Common myeloid progenitor, CD34-positive (primary cell): ENCODE data around the gene AFF1.

ENCODE experiments used
- CTCF ChIA-PET: fragments of 350-600 bp; sonication (Branson Sonifier 250); formaldehyde crosslinking; loops from one replicate; lab custom pipeline; 2021; ENCODE audit warnings: antibody characterized with exemption; lab: Charles Lee
- POLR2A ChIA-PET: fragments of 350-600 bp; sonication (Branson Sonifier 250); formaldehyde crosslinking; loops from one replicate; lab custom pipeline; 2021; ENCODE audit warnings: antibody characterized with exemption; lab: Charles Lee
- DNase-seq, 3 donors: peaks; one replicate each; pipeline versions ENCODE4 v3.0.0 to v3.0.0-alpha.2; 2013
- H3K27ac ChIP-seq, 2 experiments: 1 replicate in 1 of 2; 2 replicates in 1 of 2; pipeline ENCODE4 v1.7.0; 2013; ENCODE audit warnings: inconsistent platforms in 2 of 2, low read length in 2 of 2, mild to moderate bottlenecking in 2 of 2, low read depth in 1 of 2, moderate library complexity in 1 of 2; ENCODE audit not compliant: severe bottlenecking in 2 of 2, insufficient read depth in 1 of 2, poor library complexity in 1 of 2
- H3K27me3 ChIP-seq, 5 experiments: replicated peaks in 2 of 5; 1 replicate in 3 of 5; 2 replicates in 2 of 5; pipeline versions ENCODE4 v1.6.1 to v1.7.0; 2013; ENCODE audit warnings: low read length in 4 of 5, mild to moderate bottlenecking in 2 of 5, moderate library complexity in 2 of 5, inconsistent platforms in 1 of 5; ENCODE audit not compliant: insufficient read depth in 5 of 5, control insufficient read depth in 4 of 5
- H3K36me3 ChIP-seq, 4 experiments: 1 replicate in 2 of 4; 2 replicates in 2 of 4; pipeline versions ENCODE4 v1.6.1 to v1.7.0; 2013; ENCODE audit warnings: low read length in 3 of 4, control low read depth in 1 of 4, mild to moderate bottlenecking in 1 of 4; ENCODE audit not compliant: control insufficient read depth in 4 of 4, insufficient read depth in 4 of 4
- H3K4me1 ChIP-seq, 4 experiments: 1 replicate in 3 of 4; 2 replicates in 1 of 4; pipeline versions ENCODE4 v1.6.1 to v1.7.1; 2013; ENCODE audit warnings: low read length in 3 of 4, mild to moderate bottlenecking in 3 of 4, control low read depth in 1 of 4, inconsistent platforms in 1 of 4, moderate library complexity in 1 of 4; ENCODE audit not compliant: control insufficient read depth in 4 of 4, insufficient read depth in 4 of 4; ENCODE audit errors: control extremely low read depth in 1 of 4
- H3K4me3 ChIP-seq, 7 experiments: 1 replicate in 4 of 7; 2 replicates in 3 of 7; pipeline versions ENCODE4 v1.5.1 to v1.7.0; 2013; ENCODE audit warnings: mild to moderate bottlenecking in 7 of 7, low read length in 6 of 7, moderate library complexity in 6 of 7, inconsistent platforms in 2 of 7, low read depth in 2 of 7, control low read depth in 1 of 7; ENCODE audit not compliant: insufficient read depth in 4 of 7, control insufficient read depth in 1 of 7; ENCODE audit errors: extremely low read depth in 1 of 7
- H3K9me3 ChIP-seq, 5 experiments: 1 replicate in 4 of 5; 2 replicates in 1 of 5; pipeline versions ENCODE4 v1.6.1 to v1.7.1; 2013; ENCODE audit warnings: low read length in 4 of 5, mild to moderate bottlenecking in 2 of 5, inconsistent platforms in 1 of 5, low read depth in 1 of 5, moderate library complexity in 1 of 5; ENCODE audit not compliant: control insufficient read depth in 4 of 5, insufficient read depth in 2 of 5; ENCODE audit errors: control extremely low read depth in 1 of 5
- WGBS: methylation state at CpG from one replicate; pipeline ENCODE4 v1.1.5; 2013; ENCODE audit not compliant: insufficient coverage; 5-methylcytosine and 5-hydroxymethylcytosine counted together

AFF1 gene

GRCh38 chr4:87025023-87025613 is 90.3 kb downstream of the AFF1 start:
- ChIA-PET CTCF (interaction anchor here (1.7 kb wide), 1 partner anchor 103 kb away, joined by 4 read pairs; no protein-coding TSS in a partner anchor), POLR2A (no interaction called here)
- H3K4me1 ChIP-seq: peaks cover 14 to 54% (median 38%) of the 10 kb centered on the region in 4 experiments
- no peaks in the 10 kb centered on the region for H3K27me3 ChIP-seq
- peaks cover 0 to 3% (median 1%) of the 10 kb centered on the region in 4 experiments for H3K36me3 ChIP-seq
- no peak overlapping the region for H3K27ac ChIP-seq
- no peak overlapping the region for H3K4me3 ChIP-seq
- WGBS: 97% methylated on average over 4 of the region's 5 CpGs
- no peaks in the 10 kb centered on the region for H3K9me3 ChIP-seq
- no peak for DNase-seq

GRCh38 chr4:87025614-87026041 is 90.8 kb downstream of the AFF1 start:
- Histone ChIP-seq H3K27me3 (no peaks in the 10 kb centered on the region), H3K36me3 (peaks cover 0 to 4% (median 1%) of the 10 kb centered on the region in 4 experiments), H3K4me1 (peaks cover 18 to 59% (median 41%) of the 10 kb centered on the region in 4 experiments), H3K4me3 (no peak overlapping the region), H3K27ac (no peak overlapping the region), H3K9me3 (no peaks in the 10 kb centered on the region)
- WGBS: 97% methylated on average over 6 of the region's 6 CpGs
- DNase-seq: no peak
- POLR2A ChIA-PET: interaction anchor here (2.1 kb wide), 1 partner anchor 19 kb away, joined by 5 read pairs; no protein-coding TSS in a partner anchor
- CTCF ChIA-PET: interaction anchor here (1.4 kb wide), 1 partner anchor 48 kb away, joined by 3 read pairs; no protein-coding TSS in a partner anchor

- DNase-seq: peak; percentile 67 to 96 (median 93)
- CTCF ChIA-PET: interaction anchor here (0.9 to 1.4 kb wide), 4 partner anchors 10 to 47 kb away, joined by 3 to 4 read pairs (median 3); no protein-coding TSS in a partner anchor
- H3K9me3 ChIP-seq: no peaks in the 10 kb centered on the region
- peaks cover 24 to 69% (median 52%) of the 10 kb centered on the region in 4 experiments for H3K4me1 ChIP-seq
- POLR2A ChIA-PET: interaction anchor here (2.1 kb wide), 1 partner anchor 20 kb away, joined by 5 read pairs; no protein-coding TSS in a partner anchor
- H3K27ac ChIP-seq: peak overlapping the region in 1 of 2 experiments; percentile 30
- no peaks in the 10 kb centered on the region for H3K27me3 ChIP-seq
- 0% methylated on average over 2 of the region's 4 CpGs for WGBS
- peak overlapping the region in 1 of 7 experiments; percentile 41 for H3K4me3 ChIP-seq
- H3K36me3 ChIP-seq: peaks cover 0 to 3% (median 1%) of the 10 kb centered on the region in 4 experiments
Observed at GRCh38 chr4:87026800-87027495, 92.1 kb downstream of the AFF1 start.

- H3K27ac ChIP-seq: no peak overlapping the region
- H3K36me3 ChIP-seq: peaks cover 0 to 3% (median 1%) of the 10 kb centered on the region in 4 experiments
- no peaks in the 10 kb centered on the region for H3K27me3 ChIP-seq
- whole genome bisulfite sequencing: 46% methylated on average over 2 of the region's 5 CpGs
- ChIA-PET POLR2A (no interaction called here), CTCF (interaction anchor here (1.0 kb wide), 1 partner anchor 37 kb away, joined by 3 read pairs; no protein-coding TSS in a partner anchor)
- DNase-seq: no peak
- no peaks in the 10 kb centered on the region for H3K9me3 ChIP-seq
- H3K4me1 ChIP-seq: peaks cover 26 to 75% (median 59%) of the 10 kb centered on the region in 4 experiments
- H3K4me3 ChIP-seq: no peak overlapping the region
Observed at GRCh38 chr4:87029356-87029755, 94.5 kb downstream of the AFF1 start.

- WGBS: no CpG with 5 or more reads among the region's 4 CpGs
- ChIA-PET POLR2A (no interaction called here), CTCF (interaction anchor here (1.0 to 1.7 kb wide), 4 partner anchors 12 to 38 kb away, joined by 3 to 5 read pairs (median 3); no protein-coding TSS in a partner anchor)
Observed at GRCh38 chr4:87030124-87030523, 95.3 kb downstream of the AFF1 start.

GRCh38 chr4:87030755-87031441 is 96.1 kb downstream of the AFF1 start:
- no peak overlapping the region for H3K27ac ChIP-seq
- no peak overlapping the region for H3K4me3 ChIP-seq
- H3K36me3 ChIP-seq: peaks cover 0 to 6% (median 0%) of the 10 kb centered on the region in 4 experiments
- H3K27me3 ChIP-seq: no peaks in the 10 kb centered on the region
- peaks cover 26 to 69% (median 51%) of the 10 kb centered on the region in 4 experiments for H3K4me1 ChIP-seq
- 87% methylated on average over 9 of the region's 13 CpGs for WGBS
- no peaks in the 10 kb centered on the region for H3K9me3 ChIP-seq
- CTCF ChIA-PET: interaction anchor here (1.0 to 1.7 kb wide), 4 partner anchors 11 to 109 kb away, joined by 3 to 5 read pairs (median 3); no protein-coding TSS in a partner anchor
- peak in 1 of 3 donors; percentile 40 for DNase-seq
- POLR2A ChIA-PET: interaction anchor here (0.8 kb wide), 1 partner anchor 24 kb away, joined by 7 read pairs; no protein-coding TSS in a partner anchor

More at GRCh38 chr4:87030124-87030523, 95.3 kb downstream of the AFF1 start:
- H3K4me1 ChIP-seq: peaks cover 26 to 74% (median 57%) of the 10 kb centered on the region in 4 experiments
- DNase-seq: no peak
- H3K27ac ChIP-seq: no peak overlapping the region
- no peaks in the 10 kb centered on the region for H3K27me3 ChIP-seq
- no peak overlapping the region for H3K4me3 ChIP-seq
- peaks cover 0 to 3% (median 0%) of the 10 kb centered on the region in 4 experiments for H3K36me3 ChIP-seq
- no peaks in the 10 kb centered on the region for H3K9me3 ChIP-seq
